CD14-positive monocyte (primary cell): ENCODE results near the gene STARD13. TPM values are rescaled to one million over a fixed set of nuclear protein-coding genes. Genes with fewer than 3 reads are reported as not detected.

Experiments
- DNase-seq, 3 donors: peaks; one replicate each; pipeline ENCODE4 v3.0.0-alpha.2; 2011 to 2022
- H2AFZ ChIP-seq: 2 replicates; pipeline ENCODE4 v1.6.0; 2012; ENCODE audit warnings: mild to moderate bottlenecking, low read depth, low read length, inconsistent platforms; ENCODE audit not compliant: insufficient read depth, poor library complexity, severe bottlenecking
- H3K27ac ChIP-seq, 2 donors: 1 replicate in 1 of 2; 2 replicates in 1 of 2; pipeline ENCODE4 v1.5.1; 2012 to 2013; ENCODE audit warnings: low read length in 2 of 2, control low read depth in 1 of 2, inconsistent platforms in 1 of 2, low read depth in 1 of 2, mild to moderate bottlenecking in 1 of 2
- H3K27me3 ChIP-seq, 2 donors: one replicate each; pipeline versions ENCODE4 v1.6.0 to v1.6.1; 2011 to 2013; ENCODE audit warnings: low read length in 2 of 2; ENCODE audit not compliant: control insufficient read depth in 2 of 2, insufficient read depth in 2 of 2
- H3K36me3 ChIP-seq, 2 donors: replicated peaks in 1 of 2; 1 replicate in 1 of 2; 2 replicates in 1 of 2; pipeline versions ENCODE4 v1.5.1 to v1.6.1; 2012 to 2013; ENCODE audit warnings: low read length in 2 of 2, control low read depth in 1 of 2, inconsistent platforms in 1 of 2, mild to moderate bottlenecking in 1 of 2; ENCODE audit not compliant: insufficient read depth in 2 of 2, control insufficient read depth in 1 of 2
- H3K4me1 ChIP-seq, 2 donors: 1 replicate in 1 of 2; 2 replicates in 1 of 2; pipeline versions ENCODE4 v1.5.1 to v1.6.1; 2012 to 2013; ENCODE audit warnings: low read length in 2 of 2, control low read depth in 1 of 2, inconsistent platforms in 1 of 2, mild to moderate bottlenecking in 1 of 2, moderate library complexity in 1 of 2; ENCODE audit not compliant: insufficient read depth in 2 of 2, control insufficient read depth in 1 of 2
- H3K4me2 ChIP-seq: replicated peaks from 2 replicates; pipeline ENCODE3; 2012; ENCODE audit warnings: low read length, moderate library complexity, mild to moderate bottlenecking; ENCODE audit not compliant: poor library complexity, severe bottlenecking; ENCODE audit errors: extremely low read depth
- H3K4me3 ChIP-seq, 3 experiments: fragments of 200-600 bp in 1 of 3; sonication (generic) in 1 of 3; replicated peaks in 1 of 3; 1 replicate in 2 of 3; 2 replicates in 1 of 3; pipeline ENCODE4 v1.5.1; 2011 to 2013; ENCODE audit warnings: low read length in 3 of 3, mild to moderate bottlenecking in 3 of 3, control low read depth in 2 of 3, low read depth in 2 of 3, inconsistent platforms in 1 of 3, moderate library complexity in 1 of 3
- H3K79me2 ChIP-seq: 2 replicates; pipeline ENCODE4 v1.6.0; 2012; ENCODE audit warnings: mild to moderate bottlenecking, control low read depth, inconsistent platforms, low read length, moderate library complexity; ENCODE audit not compliant: insufficient read depth
- H3K9ac ChIP-seq: 2 replicates; pipeline ENCODE4 v1.6.0; 2017; ENCODE audit warnings: low read length, mild to moderate bottlenecking; ENCODE audit not compliant: insufficient read depth, poor library complexity, severe bottlenecking
- H3K9me3 ChIP-seq, 2 donors: replicated peaks in 1 of 2; 1 replicate in 1 of 2; 2 replicates in 1 of 2; pipeline versions ENCODE4 v1.5.1 to v1.6.1; 2012 to 2013; ENCODE audit warnings: low read length in 2 of 2, control low read depth in 1 of 2; ENCODE audit not compliant: control insufficient read depth in 1 of 2, insufficient read depth in 1 of 2
- H4K20me1 ChIP-seq: 2 replicates; pipeline ENCODE4 v1.6.0; 2012; ENCODE audit warnings: mild to moderate bottlenecking, low read length, control low read depth, moderate library complexity; ENCODE audit not compliant: insufficient read depth
- H3K27ac Mint-ChIP-seq, 7 donors: one replicate each; pipeline ENCODE4 v1.8.0; 2020; ENCODE audit warnings: mild to moderate bottlenecking in 7 of 7, mixed read lengths in 7 of 7, moderate library complexity in 6 of 7, inconsistent platforms in 2 of 7
- H3K27me3 Mint-ChIP-seq, 3 donors: one replicate each; pipeline ENCODE4 v1.8.0; 2021 to 2022; ENCODE audit warnings: low read depth in 3 of 3, mild to moderate bottlenecking in 3 of 3, mixed read lengths in 3 of 3, moderate library complexity in 3 of 3, inconsistent platforms in 1 of 3
- H3K36me3 Mint-ChIP-seq, 2 donors: one replicate each; pipeline ENCODE4 v1.8.0; 2020; ENCODE audit warnings: mixed read lengths in 2 of 2, inconsistent platforms in 1 of 2, mild to moderate bottlenecking in 1 of 2
- H3K4me1 Mint-ChIP-seq: one replicate; pipeline ENCODE4 v1.8.0; 2020; ENCODE audit warnings: mild to moderate bottlenecking, mixed read lengths
- H3K4me3 Mint-ChIP-seq, 2 donors: one replicate each; pipeline ENCODE4 v1.8.0; 2020; ENCODE audit warnings: mild to moderate bottlenecking in 2 of 2, mixed read lengths in 2 of 2, moderate library complexity in 1 of 2
- H3K9me3 Mint-ChIP-seq, 7 donors: one replicate each; pipeline ENCODE4 v1.8.0; 2020 to 2022; ENCODE audit warnings: mixed read lengths in 7 of 7, mild to moderate bottlenecking in 6 of 7, moderate library complexity in 6 of 7, inconsistent platforms in 2 of 7
- WGBS: methylation state at CpG from one replicate; pipeline ENCODE4 v1.1.5; 2013; ENCODE audit warnings: missing lambda C conversion rate; ENCODE audit not compliant: insufficient coverage; 5-methylcytosine and 5-hydroxymethylcytosine counted together
- intact Hi-C, 2 donors: fragments of 100-400 bp; cut with micrococcal nuclease; formaldehyde crosslinking; loops; one replicate each; pipeline versions ENCODE4 v1.15.0 to v1.15.1; 2023
- polyA plus RNA-seq, 3 donors: library from polyadenylated mRNA; depleted of rRNA in 1 of 3; unstranded in 2 of 3; stranded (reverse) in 1 of 3; fragments of 300-500 nt in 2 of 3; fragments of >200 nt in 1 of 3; fragmentation: Illumina TruSeq in 2 of 3; gene quantifications; 1 replicate in 2 of 3; 2 replicates in 1 of 3; pipeline ENCODE4 v1.2.3, GENCODE V29; 2012 to 2021
- TF ChIP-seq, protein P1 (sequence below): fragments of 200-600 bp; IDR thresholded peaks from one replicate; pipeline ENCODE4 v1.8.0; 2022; ENCODE audit warnings: antibody characterized with exemption, mild to moderate bottlenecking

Gene STARD13
- polyA plus RNA-seq, 3 donors, result 0.37 to 0.69 (median 0.60) TPM

GRCh38 chr13:33158816-33159215 is 126.7 kb downstream of the STARD13 start:
- Histone ChIP-seq H3K4me3 (no peak overlapping the region), H3K27ac (no peak overlapping the region), H3K27me3 (no peaks in the 10 kb centered on the region), H3K36me3 (no peaks in the 10 kb centered on the region), H3K79me2 (no peaks in the 10 kb centered on the region), H3K9ac (no peak overlapping the region), H3K9me3 (peaks cover 7 to 10% of the 10 kb centered on the region in 2 donors), H2AFZ (no peak overlapping the region), H3K4me2 (no peak overlapping the region), H4K20me1 (no peaks in the 10 kb centered on the region), H3K4me1 (no peaks in the 10 kb centered on the region)
- Mint-ChIP-seq H3K9me3 (peaks cover 13 to 23% (median 15%) of the 10 kb centered on the region in 7 donors), H3K36me3 (peaks cover 11 to 12% of the 10 kb centered on the region in 2 donors), H3K4me3 (no peak overlapping the region), H3K27me3 (peaks cover 0 to 1% (median 0%) of the 10 kb centered on the region in 3 donors), H3K27ac (no peak overlapping the region), H3K4me1 (no peaks in the 10 kb centered on the region)
- TF ChIP-seq, protein P1, sequence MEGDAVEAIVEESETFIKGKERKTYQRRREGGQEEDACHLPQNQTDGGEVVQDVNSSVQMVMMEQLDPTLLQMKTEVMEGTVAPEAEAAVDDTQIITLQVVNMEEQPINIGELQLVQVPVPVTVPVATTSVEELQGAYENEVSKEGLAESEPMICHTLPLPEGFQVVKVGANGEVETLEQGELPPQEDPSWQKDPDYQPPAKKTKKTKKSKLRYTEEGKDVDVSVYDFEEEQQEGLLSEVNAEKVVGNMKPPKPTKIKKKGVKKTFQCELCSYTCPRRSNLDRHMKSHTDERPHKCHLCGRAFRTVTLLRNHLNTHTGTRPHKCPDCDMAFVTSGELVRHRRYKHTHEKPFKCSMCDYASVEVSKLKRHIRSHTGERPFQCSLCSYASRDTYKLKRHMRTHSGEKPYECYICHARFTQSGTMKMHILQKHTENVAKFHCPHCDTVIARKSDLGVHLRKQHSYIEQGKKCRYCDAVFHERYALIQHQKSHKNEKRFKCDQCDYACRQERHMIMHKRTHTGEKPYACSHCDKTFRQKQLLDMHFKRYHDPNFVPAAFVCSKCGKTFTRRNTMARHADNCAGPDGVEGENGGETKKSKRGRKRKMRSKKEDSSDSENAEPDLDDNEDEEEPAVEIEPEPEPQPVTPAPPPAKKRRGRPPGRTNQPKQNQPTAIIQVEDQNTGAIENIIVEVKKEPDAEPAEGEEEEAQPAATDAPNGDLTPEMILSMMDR, result no peak
- intact Hi-C loops, result no loop called here
- no peak for DNase-seq
- WGBS, result 90% methylated on average over 3 of the region's 8 CpGs

DNA sequence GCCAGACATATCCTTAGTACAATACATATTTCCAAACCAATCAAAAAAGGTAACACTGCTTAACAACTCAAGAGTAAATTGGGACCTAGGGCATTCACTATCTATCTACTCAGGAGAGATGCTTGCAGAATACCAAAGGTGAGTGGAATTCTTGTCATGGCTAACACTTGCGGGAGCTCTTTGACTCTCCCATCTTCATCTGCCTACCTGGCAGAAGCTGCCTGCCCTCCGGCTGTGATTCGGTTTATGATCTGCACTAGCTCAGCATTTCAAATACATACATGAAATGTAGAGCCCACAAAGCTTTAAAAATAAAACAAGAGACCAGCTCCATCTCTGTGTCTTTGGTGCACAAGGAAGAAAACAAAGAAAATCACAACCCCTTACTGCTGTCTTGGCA is 127.3 kb downstream of the STARD13 start:
- Mint-ChIP-seq H3K4me3 (no peak overlapping the region), H3K27ac (no peak overlapping the region), H3K27me3 (peaks cover 0 to 1% (median 0%) of the 10 kb centered on the region in 3 donors), H3K9me3 (peaks cover 12 to 23% (median 15%) of the 10 kb centered on the region in 7 donors), H3K4me1 (no peaks in the 10 kb centered on the region), H3K36me3 (peaks cover 11 to 12% of the 10 kb centered on the region in 2 donors)
- intact Hi-C loops, result no loop called here
- Histone ChIP-seq H4K20me1 (no peaks in the 10 kb centered on the region), H3K27ac (no peak overlapping the region), H3K27me3 (no peaks in the 10 kb centered on the region), H3K36me3 (no peaks in the 10 kb centered on the region), H2AFZ (no peak overlapping the region), H3K4me2 (no peak overlapping the region), H3K79me2 (no peaks in the 10 kb centered on the region), H3K9ac (no peak overlapping the region), H3K4me3 (no peak overlapping the region), H3K4me1 (no peaks in the 10 kb centered on the region), H3K9me3 (peaks cover 7 to 10% of the 10 kb centered on the region in 2 donors)
- DNase-seq, result no peak
- WGBS, result 100% methylated on average over 3 of the region's 3 CpGs
- TF ChIP-seq, protein P1, result no peak
